Stomach (tissue), 9 donors: Measurements from ENCODE around the gene DFFA. TPM values are rescaled to one million over a fixed set of nuclear protein-coding genes. Genes with fewer than 3 reads are reported as not detected.

ENCODE experiments used
- DNase-seq, 2 donors: peaks; one replicate each; pipeline versions ENCODE4 v3.0.0 to v3.0.0-alpha.2; 2013 to 2019
- H3K27ac ChIP-seq, 5 donors: fragments of 200-600 bp in 4 of 5; sonication (generic) in 4 of 5; one replicate each; pipeline ENCODE4 v1.5.1; 2013 to 2019; ENCODE audit warnings: mild to moderate bottlenecking in 1 of 5, moderate library complexity in 1 of 5
- H3K27me3 ChIP-seq, 3 donors: fragments of 200-600 bp; sonication (generic); one replicate each; pipeline ENCODE4 v1.5.1; 2017 to 2019; ENCODE audit warnings: mixed run types in 1 of 3
- H3K36me3 ChIP-seq, 4 donors: fragments of 200-600 bp; sonication (generic); 1 replicate in 3 of 4; 2 replicates in 1 of 4; pipeline ENCODE4 v1.5.1; 2016 to 2019
- H3K4me1 ChIP-seq, 4 donors: fragments of 200-600 bp; sonication (generic); one replicate each; pipeline ENCODE4 v1.5.1; 2016 to 2019
- H3K4me3 ChIP-seq, 4 donors: fragments of 200-600 bp; sonication (generic) in 3 of 4; one replicate each; pipeline ENCODE4 v1.5.1; 2016 to 2019; ENCODE audit warnings: mild to moderate bottlenecking in 1 of 4
- H3K9me3 ChIP-seq, 4 donors: fragments of 200-600 bp; sonication (generic); one replicate each; pipeline ENCODE4 v1.5.1; 2016 to 2019
- EP300 ChIP-seq: sonication (generic); formaldehyde crosslinking; IDR thresholded peaks from one replicate; pipeline ENCODE4 v1.6.1; 2017; ENCODE audit warnings: antibody characterized with exemption
- POLR2A ChIP-seq, 4 donors: fragments of 450-650 bp; IDR thresholded peaks; one replicate each; pipeline ENCODE4 v1.6.1; 2016; ENCODE audit warnings: antibody characterized with exemption in 4 of 4, control low read depth in 2 of 4, mild to moderate bottlenecking in 1 of 4, moderate library complexity in 1 of 4
- POLR2AphosphoS5 ChIP-seq, 3 donors: sonication (generic); formaldehyde crosslinking; IDR thresholded peaks; one replicate each; pipeline ENCODE4 v1.6.1; 2016; ENCODE audit warnings: antibody characterized with exemption in 3 of 3
- WGBS, 5 donors: extraction: QIAGEN DNeasy Blood & Tissue Kit in 3 of 5; methylation state at CpG; one replicate each; pipeline versions ENCODE4 v1.1.5 to v1.1.7; 2013 to 2018; 5-methylcytosine and 5-hydroxymethylcytosine counted together
- intact Hi-C: fragments of 100-400 bp; cut with DNase I; formaldehyde crosslinking; loops from one replicate; pipeline ENCODE4 v1.15.1; 2023; ENCODE audit warnings: low total_unique reads
- polyA plus RNA-seq, 3 donors: library from polyadenylated mRNA; stranded (reverse); fragments of 200-250 nt; gene quantifications; one replicate each; pipeline ENCODE4 v1.2.3, GENCODE V29; 2013
- total RNA-seq, 5 donors: library from RNA; depleted of rRNA; stranded (reverse); fragments of >200 nt; gene quantifications; one replicate each; pipeline versions ENCODE4 v1.1.0 to v1.2.3, GENCODE V29; 2014 to 2016
- TF ChIP-seq, protein P1 (sequence below), 7 experiments: fragments of 450-650 bp in 4 of 7; fragments of 200-600 bp in 3 of 7; sonication (generic) in 3 of 7; IDR thresholded peaks; one replicate each; pipeline ENCODE4 v1.5.1; 2016 to 2019; ENCODE audit warnings: antibody characterized with exemption in 7 of 7, control low read depth in 2 of 7, mild to moderate bottlenecking in 1 of 7
- donor health status: healthy with polysubstance abuse.
- donor health status: Bipolar disorder and iron deficiency.
- donor health status: healthy.

DFFA gene
- total and polyA plus RNA-seq, 8 donors: 10.7 to 22.2 (median 13.0) TPM

DNA sequence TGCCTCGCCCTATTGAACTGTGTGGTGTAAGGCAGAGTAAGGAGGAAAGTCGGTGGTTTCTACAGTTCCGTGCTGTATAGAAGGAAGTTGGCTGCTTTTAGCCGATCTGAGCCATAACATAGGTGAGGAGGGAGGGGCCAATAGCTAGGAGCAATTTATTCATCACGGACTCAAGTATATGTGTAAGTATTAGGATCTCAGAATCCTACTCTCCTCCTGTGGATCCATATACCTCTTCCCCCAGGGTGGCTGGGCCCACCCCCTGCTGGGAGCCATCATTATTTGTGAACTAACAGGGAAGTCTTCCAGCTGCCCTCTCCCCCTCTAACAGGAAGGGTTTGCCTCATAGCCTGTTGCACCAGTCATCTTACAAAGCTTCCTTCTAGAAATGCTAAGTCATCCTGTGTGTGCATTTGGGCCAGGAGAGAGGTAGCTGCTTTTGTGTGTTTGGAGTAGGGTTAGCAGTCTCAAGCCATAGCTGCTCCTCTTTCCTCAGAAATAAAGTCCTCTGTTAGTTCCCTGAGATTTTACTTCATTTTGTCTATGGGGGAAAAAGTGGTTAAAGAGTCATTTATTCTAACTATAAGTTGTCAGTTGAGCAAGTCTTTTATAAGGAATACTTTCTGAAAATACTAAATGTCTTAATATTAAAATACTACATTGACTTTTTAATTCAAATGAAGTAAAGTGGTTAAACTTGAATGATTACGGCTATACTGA lies 57.0 kb downstream of the DFFA start:
- H3K27me3 ChIP-seq: no peaks in the 10 kb centered on the region
- peaks cover 0 to 11% (median 0%) of the 10 kb centered on the region in 4 donors for H3K4me1 ChIP-seq
- no peak overlapping the region for H3K4me3 ChIP-seq
- intact Hi-C loops: no loop called here
- H3K36me3 ChIP-seq: peaks cover 71 to 100% (median 99%) of the 10 kb centered on the region in 4 donors
- DNase-seq: peak; percentile 21 to 34
- 63 to 77% (median 71%) methylated on average over 6 of the region's 6 CpGs for WGBS, 5 donors
- H3K9me3 ChIP-seq: no peaks in the 10 kb centered on the region
- TF ChIP-seq, protein P1, sequence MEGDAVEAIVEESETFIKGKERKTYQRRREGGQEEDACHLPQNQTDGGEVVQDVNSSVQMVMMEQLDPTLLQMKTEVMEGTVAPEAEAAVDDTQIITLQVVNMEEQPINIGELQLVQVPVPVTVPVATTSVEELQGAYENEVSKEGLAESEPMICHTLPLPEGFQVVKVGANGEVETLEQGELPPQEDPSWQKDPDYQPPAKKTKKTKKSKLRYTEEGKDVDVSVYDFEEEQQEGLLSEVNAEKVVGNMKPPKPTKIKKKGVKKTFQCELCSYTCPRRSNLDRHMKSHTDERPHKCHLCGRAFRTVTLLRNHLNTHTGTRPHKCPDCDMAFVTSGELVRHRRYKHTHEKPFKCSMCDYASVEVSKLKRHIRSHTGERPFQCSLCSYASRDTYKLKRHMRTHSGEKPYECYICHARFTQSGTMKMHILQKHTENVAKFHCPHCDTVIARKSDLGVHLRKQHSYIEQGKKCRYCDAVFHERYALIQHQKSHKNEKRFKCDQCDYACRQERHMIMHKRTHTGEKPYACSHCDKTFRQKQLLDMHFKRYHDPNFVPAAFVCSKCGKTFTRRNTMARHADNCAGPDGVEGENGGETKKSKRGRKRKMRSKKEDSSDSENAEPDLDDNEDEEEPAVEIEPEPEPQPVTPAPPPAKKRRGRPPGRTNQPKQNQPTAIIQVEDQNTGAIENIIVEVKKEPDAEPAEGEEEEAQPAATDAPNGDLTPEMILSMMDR (IDR thresholded peaks at IDR 0.05): no peak
- no peak for TF ChIP-seq POLR2A (IDR thresholded peaks at IDR 0.05)
- TF ChIP-seq EP300: no peak
- TF ChIP-seq POLR2AphosphoS5 (IDR thresholded peaks at IDR 0.05): peak in 2 of 3 donors; percentile 47 to 65
- peak overlapping the region in 4 of 5 donors; percentile 39 to 76 (median 68) for H3K27ac ChIP-seq

DNA sequence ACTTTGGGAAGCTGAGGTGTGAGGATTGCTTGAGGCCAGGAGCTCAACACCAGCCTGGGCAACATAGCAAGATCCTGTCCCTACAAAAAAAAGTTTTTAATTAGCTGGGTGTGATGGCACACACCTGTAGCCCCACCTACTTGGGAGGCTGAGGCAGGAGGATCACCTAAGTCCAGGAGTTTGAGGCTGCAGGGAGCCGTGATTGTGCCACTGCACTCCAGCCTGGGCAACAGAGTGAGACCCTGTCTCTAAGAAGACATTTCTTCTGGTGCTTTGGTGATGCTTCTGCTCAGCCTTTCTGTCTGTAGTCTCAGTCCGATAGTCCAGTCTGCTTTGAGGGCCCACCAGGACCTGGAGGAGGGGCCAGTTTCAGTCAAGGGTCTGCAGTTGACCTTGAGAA lies 65.1 kb downstream of the DFFA start:
- Histone ChIP-seq H3K27me3 (no peaks in the 10 kb centered on the region), H3K4me1 (no peaks in the 10 kb centered on the region), H3K27ac (no peak overlapping the region), H3K36me3 (peaks cover 95 to 100% (median 100%) of the 10 kb centered on the region in 4 donors), H3K4me3 (no peak overlapping the region), H3K9me3 (no peaks in the 10 kb centered on the region)
- no peak for DNase-seq
- intact Hi-C loops: no loop called here
- 85 to 97% (median 92%) methylated on average over 2 of the region's 2 CpGs for WGBS, 5 donors
- TF ChIP-seq, protein P1 (IDR thresholded peaks at IDR 0.05): no peak
- TF ChIP-seq EP300: no peak
- no peak for TF ChIP-seq POLR2AphosphoS5 (IDR thresholded peaks at IDR 0.05)
- no peak for TF ChIP-seq POLR2A (IDR thresholded peaks at IDR 0.05)

Other genes with a start within 250 kb of the DFFA start
- gene PGD, start 73.5 kb downstream of the DFFA start, total RNA-seq: 100 to 1,000 TPM in 1 of 5 donors, 10 to 100 TPM in 4; 25.4 to 227 (median 44.4) TPM
- 100 to 1,000 TPM in 1 of 3 donors, 10 to 100 TPM in 2; 69.5 to 127 (median 93.8) TPM for gene PGD, start 73.5 kb downstream of the DFFA start, polyA plus RNA-seq
- gene CENPS, start 42.1 kb downstream of the DFFA start, total RNA-seq: 1 to 10 TPM in 3 of 5 donors, not detected in 2; 1.8 to 5.9 (median 2.9) TPM
- gene CENPS, start 42.1 kb downstream of the DFFA start, polyA plus RNA-seq: 10 to 100 TPM; 14.1 to 29.5 (median 27.1) TPM
- gene CORT, start 22.5 kb downstream of the DFFA start, total RNA-seq: 1 to 10 TPM in 3 of 5 donors, not detected in 2; 1.5 to 4.0 (median 2.0) TPM
- under 1 TPM in 1 of 3 donors, not detected in 2; 0.40 TPM for gene CORT, start 22.5 kb downstream of the DFFA start, polyA plus RNA-seq
- 10 to 100 TPM; 12.5 to 26.3 (median 14.7) TPM for gene PEX14, start 2.4 kb upstream of the DFFA start, total RNA-seq
- 10 to 100 TPM in 1 of 3 donors, 1 to 10 TPM in 2; 8.2 to 11.2 (median 9.3) TPM for gene PEX14, start 2.4 kb upstream of the DFFA start, polyA plus RNA-seq